Upper lobe of right lung (tissue), 1 donor: ENCODE measurements around the gene PKD2. TPM values are rescaled to one million over a fixed set of nuclear protein-coding genes. Genes with fewer than 3 reads are reported as not detected.

Source experiments
- ATAC-seq: fragments of 200-7000 bp; cut with Tn5 transposase; one replicate; pipeline ENCODE4 v1.9.1; 2020; ENCODE audit warnings: mild to moderate bottlenecking, moderate library complexity
- DNase-seq: peaks from one replicate; pipeline ENCODE4 v3.0.0-alpha.2; 2020
- H3K27ac ChIP-seq: fragments of 200-600 bp; one replicate; pipeline ENCODE4 v1.8.0; 2022
- H3K27me3 ChIP-seq: fragments of 200-600 bp; one replicate; pipeline ENCODE4 v1.8.0; 2022; ENCODE audit warnings: mild to moderate bottlenecking
- H3K36me3 ChIP-seq: fragments of 200-600 bp; one replicate; pipeline ENCODE4 v1.8.0; 2022
- H3K4me1 ChIP-seq: fragments of 200-600 bp; one replicate; pipeline ENCODE4 v1.8.0; 2022
- H3K4me3 ChIP-seq: fragments of 200-600 bp; one replicate; pipeline ENCODE4 v1.8.0; 2022; ENCODE audit warnings: mild to moderate bottlenecking
- H3K9me3 ChIP-seq: fragments of 200-600 bp; one replicate; pipeline ENCODE4 v1.8.0; 2022
- intact Hi-C: fragments of 100-400 bp; cut with DNase I; formaldehyde crosslinking; loops from one replicate; pipeline ENCODE4 v1.11.0; 2022
- total RNA-seq: library from RNA; stranded (reverse); fragmentation: NEBNext Ultra II Directional; extraction: Animal tissue kit (Norgen Biotek cat#: 25700); gene quantifications from one replicate; pipeline ENCODE4 v1.2.1, GENCODE V29; 2021
- TF ChIP-seq, protein P1 (sequence below): fragments of 200-600 bp; IDR thresholded peaks from one replicate; pipeline ENCODE4 v1.8.0; 2022; ENCODE audit warnings: antibody characterized with exemption
- donor health status: DM: no; HTN: yes; CAD: no; lungs with severe emphysema.

PKD2 gene
- total RNA-seq, 1 donor from 2014 or later, result 37.8 TPM

DNA sequence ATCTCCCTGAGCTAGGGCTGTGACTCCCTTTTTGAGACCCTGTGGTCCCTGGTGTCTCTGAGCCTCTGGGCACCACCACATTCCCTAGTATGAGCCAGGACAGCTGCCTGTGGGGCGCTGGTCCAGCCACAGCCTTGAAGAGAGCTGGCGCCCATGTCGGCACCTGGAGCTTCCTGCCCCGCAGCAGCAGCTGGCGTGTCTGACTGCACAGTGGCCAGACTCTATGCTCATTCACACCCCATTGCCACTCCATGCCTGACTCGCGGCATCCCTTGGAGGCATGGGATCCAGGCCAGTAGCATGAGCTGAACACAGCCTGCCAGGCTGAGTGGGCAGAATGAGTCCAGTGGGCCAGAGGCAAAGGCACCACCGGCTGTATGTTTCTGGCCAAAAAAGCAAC, 40.2 kb upstream of the PKD2 start:
- Histone ChIP-seq H3K9me3 (no peaks in the 10 kb centered on the region), H3K4me3 (no peak overlapping the region), H3K27me3 (no peaks in the 10 kb centered on the region), H3K4me1 (no peaks in the 10 kb centered on the region), H3K36me3 (no peaks in the 10 kb centered on the region), H3K27ac (no peak overlapping the region)
- DNase-seq (no peak), ATAC-seq (no peak)
- intact Hi-C loops, result no loop called here
- TF ChIP-seq, protein P1, sequence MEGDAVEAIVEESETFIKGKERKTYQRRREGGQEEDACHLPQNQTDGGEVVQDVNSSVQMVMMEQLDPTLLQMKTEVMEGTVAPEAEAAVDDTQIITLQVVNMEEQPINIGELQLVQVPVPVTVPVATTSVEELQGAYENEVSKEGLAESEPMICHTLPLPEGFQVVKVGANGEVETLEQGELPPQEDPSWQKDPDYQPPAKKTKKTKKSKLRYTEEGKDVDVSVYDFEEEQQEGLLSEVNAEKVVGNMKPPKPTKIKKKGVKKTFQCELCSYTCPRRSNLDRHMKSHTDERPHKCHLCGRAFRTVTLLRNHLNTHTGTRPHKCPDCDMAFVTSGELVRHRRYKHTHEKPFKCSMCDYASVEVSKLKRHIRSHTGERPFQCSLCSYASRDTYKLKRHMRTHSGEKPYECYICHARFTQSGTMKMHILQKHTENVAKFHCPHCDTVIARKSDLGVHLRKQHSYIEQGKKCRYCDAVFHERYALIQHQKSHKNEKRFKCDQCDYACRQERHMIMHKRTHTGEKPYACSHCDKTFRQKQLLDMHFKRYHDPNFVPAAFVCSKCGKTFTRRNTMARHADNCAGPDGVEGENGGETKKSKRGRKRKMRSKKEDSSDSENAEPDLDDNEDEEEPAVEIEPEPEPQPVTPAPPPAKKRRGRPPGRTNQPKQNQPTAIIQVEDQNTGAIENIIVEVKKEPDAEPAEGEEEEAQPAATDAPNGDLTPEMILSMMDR, result no peak

DNA sequence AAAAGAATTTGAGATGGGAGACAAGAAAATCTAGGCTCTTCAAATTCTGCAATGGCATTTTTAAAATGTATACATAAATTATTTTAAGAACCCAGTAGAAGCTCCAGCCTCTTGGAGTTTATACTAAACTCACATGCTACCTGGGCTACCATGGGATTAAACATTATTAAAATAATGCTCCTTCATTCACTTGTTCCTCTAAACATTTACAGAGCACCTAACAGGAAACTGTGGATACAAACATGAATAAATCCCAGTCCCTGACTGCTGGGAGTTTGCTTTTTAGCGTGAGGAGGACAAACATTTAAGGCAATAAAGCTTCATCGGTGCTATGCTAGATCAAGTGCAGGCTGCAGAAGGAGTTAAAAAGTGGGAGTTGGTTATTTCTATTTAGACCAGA, 37.3 kb upstream of the PKD2 start:
- no peak for ATAC-seq
- H3K36me3 ChIP-seq, result no peaks in the 10 kb centered on the region
- H3K27me3 ChIP-seq, result peaks cover 6% of the 10 kb centered on the region
- intact Hi-C loops, result loop anchor here (10.0 kb wide), 1 partner anchor 115 kb away; no protein-coding TSS in a partner anchor
- TF ChIP-seq, protein P1, result no peak
- peaks cover 4% of the 10 kb centered on the region for H3K4me1 ChIP-seq
- no peak overlapping the region for H3K27ac ChIP-seq
- H3K4me3 ChIP-seq, result no peak overlapping the region
- no peak for DNase-seq
- no peaks in the 10 kb centered on the region for H3K9me3 ChIP-seq

DNA sequence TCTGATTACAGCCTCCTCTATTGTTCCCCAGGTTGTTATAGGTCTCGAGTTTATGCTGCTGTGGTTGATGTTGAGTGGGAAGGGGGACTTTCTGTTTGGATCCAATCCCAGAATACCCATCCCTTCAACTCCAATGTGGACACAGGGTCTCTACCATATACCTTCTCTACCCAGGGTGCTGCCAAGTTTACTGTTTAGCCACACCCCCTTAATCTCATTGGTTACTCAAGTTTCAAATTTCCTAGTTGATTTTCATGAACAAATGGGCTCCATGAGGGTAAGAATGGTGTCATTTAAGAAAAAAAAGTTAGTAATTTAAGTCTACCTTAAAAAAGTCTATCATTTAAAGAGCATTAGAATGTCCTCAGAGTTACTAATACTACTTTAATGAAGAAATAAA, 35.6 kb upstream of the PKD2 start:
- ATAC-seq, result no peak
- TF ChIP-seq, protein P1, result no peak
- H3K4me3 ChIP-seq, result no peak overlapping the region

DNA sequence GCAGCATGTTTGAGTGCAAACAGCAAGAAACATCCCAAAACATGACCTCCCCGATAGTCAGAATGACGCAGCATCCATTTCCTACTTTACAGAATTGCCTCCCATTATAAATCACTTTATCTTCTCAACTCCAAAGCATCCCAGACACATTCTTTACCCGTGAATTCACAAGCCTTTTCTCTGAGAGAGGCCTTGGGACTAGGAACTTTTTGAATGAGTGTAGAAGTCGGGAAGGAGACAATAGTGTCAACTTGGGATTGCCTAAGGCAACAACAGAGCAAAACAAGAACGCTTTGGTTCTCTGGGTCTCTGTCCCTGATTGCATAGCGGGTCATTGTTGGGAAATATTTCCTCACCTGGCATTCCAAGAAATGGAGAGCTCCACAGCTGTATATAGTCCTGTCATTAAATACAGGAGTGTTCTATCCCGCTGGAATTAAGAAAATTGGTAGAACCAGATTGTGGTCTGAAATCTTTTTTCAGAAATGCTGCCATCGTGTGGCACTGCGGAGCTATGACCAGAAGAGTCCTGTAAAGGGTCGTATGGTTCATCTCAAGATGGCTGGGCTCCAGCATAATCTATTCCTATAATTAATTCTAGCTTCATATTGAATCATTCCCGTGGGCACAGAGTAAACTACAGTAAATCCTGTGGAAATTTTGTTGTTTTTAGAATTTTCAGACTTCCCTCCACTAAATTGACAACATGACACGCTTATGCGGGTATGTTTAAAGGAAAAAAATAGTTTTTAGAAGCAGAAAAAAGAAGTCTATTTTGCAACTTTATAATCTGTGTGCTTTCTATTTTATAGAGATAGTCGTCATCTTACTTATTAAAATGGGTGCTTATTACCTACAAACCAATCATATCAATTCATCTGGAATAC, 33.9 kb upstream of the PKD2 start:
- peaks cover 6% of the 10 kb centered on the region for H3K27me3 ChIP-seq
- peaks cover 4% of the 10 kb centered on the region for H3K4me1 ChIP-seq
- DNase-seq (no peak), ATAC-seq (peak; percentile 83)
- no peak overlapping the region for H3K27ac ChIP-seq
- H3K36me3 ChIP-seq, result no peaks in the 10 kb centered on the region
- TF ChIP-seq, protein P1, result peak; percentile 82
- H3K4me3 ChIP-seq, result no peak overlapping the region
- intact Hi-C loops, result loop anchor here (10.0 kb wide), 1 partner anchor 119 kb away; no protein-coding TSS in a partner anchor
- no peaks in the 10 kb centered on the region for H3K9me3 ChIP-seq

More for the DNA sequence above, 35.6 kb upstream of the PKD2 start:
- no peak for DNase-seq
- H3K9me3 ChIP-seq, result no peaks in the 10 kb centered on the region
- intact Hi-C loops, result loop anchor here (10.0 kb wide), 1 partner anchor 117 kb away; no protein-coding TSS in a partner anchor
- H3K27me3 ChIP-seq, result peaks cover 6% of the 10 kb centered on the region
- peaks cover 4% of the 10 kb centered on the region for H3K4me1 ChIP-seq
- H3K27ac ChIP-seq, result no peak overlapping the region
- H3K36me3 ChIP-seq, result no peaks in the 10 kb centered on the region

DNA sequence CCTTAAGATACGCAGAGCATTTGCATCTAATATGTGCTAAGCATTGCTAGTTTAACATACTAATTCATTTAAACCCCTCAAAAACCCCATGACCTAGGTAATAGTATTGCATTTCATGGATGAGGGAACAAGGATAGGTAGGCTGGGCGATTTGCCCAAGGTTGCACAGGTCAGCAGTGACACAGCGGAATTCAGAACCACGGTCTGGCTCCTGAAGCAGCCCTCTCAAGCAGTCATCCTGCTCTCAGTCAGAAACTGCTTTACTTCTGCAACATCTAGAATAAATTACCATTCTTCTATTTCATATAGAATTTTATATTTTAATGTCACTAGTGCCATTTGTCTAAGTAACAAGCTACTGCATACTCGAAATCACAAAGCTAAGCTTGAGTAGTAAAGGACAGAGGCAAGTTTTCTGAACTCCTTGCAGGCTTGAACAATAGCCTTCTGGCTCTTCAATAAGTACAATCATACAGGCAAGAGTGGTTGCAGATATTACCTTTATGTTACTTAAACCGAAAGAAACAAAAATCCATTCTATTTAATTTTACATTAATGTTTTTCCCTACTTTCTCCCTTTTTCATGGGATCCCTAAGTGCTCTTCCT, 32.5 kb upstream of the PKD2 start:
- DNase-seq (no peak), ATAC-seq (peak; percentile 35)
- intact Hi-C loops, result loop anchor here (10.0 kb wide), 1 partner anchor 120 kb away; no protein-coding TSS in a partner anchor
- no peak overlapping the region for H3K27ac ChIP-seq
- H3K27me3 ChIP-seq, result peaks cover 6% of the 10 kb centered on the region
- no peaks in the 10 kb centered on the region for H3K36me3 ChIP-seq
- H3K4me3 ChIP-seq, result no peak overlapping the region
- H3K9me3 ChIP-seq, result no peaks in the 10 kb centered on the region
- peaks cover 4% of the 10 kb centered on the region for H3K4me1 ChIP-seq
- TF ChIP-seq, protein P1, result no peak
